IPS-18a (cell line): ENCODE measurements around the gene AUTS2.

ENCODE experiments used
- H3K27ac ChIP-seq: one replicate; pipeline ENCODE4 v1.5.1; 2013; ENCODE audit warnings: low read length
- H3K27me3 ChIP-seq: one replicate; pipeline ENCODE4 v1.6.1; 2013; ENCODE audit warnings: mild to moderate bottlenecking, low read length; ENCODE audit not compliant: control insufficient read depth, insufficient read depth
- H3K36me3 ChIP-seq: one replicate; pipeline ENCODE4 v1.6.1; 2013; ENCODE audit warnings: low read depth, low read length; ENCODE audit not compliant: control insufficient read depth
- H3K4me1 ChIP-seq: one replicate; pipeline ENCODE4 v1.6.1; 2013; ENCODE audit warnings: low read depth, low read length; ENCODE audit not compliant: control insufficient read depth
- H3K4me3 ChIP-seq: one replicate; pipeline ENCODE4 v1.5.1; 2013; ENCODE audit warnings: low read length
- H3K9ac ChIP-seq: one replicate; pipeline ENCODE4 v1.6.1; 2013; ENCODE audit warnings: mild to moderate bottlenecking, low read length, moderate library complexity
- H3K9me3 ChIP-seq: one replicate; pipeline ENCODE4 v1.6.1; 2013; ENCODE audit warnings: low read depth, low read length; ENCODE audit not compliant: control insufficient read depth

AUTS2 gene

GRCh38 chr7:69946901-69947300 is 348.6 kb downstream of the AUTS2 start:
- no peaks in the 10 kb centered on the region for H3K27me3 ChIP-seq
- H3K9ac ChIP-seq: no peak overlapping the region
- no peaks in the 10 kb centered on the region for H3K9me3 ChIP-seq
- H3K27ac ChIP-seq: no peak overlapping the region
- no peak overlapping the region for H3K4me3 ChIP-seq
- H3K4me1 ChIP-seq: peaks cover 4% of the 10 kb centered on the region
- H3K36me3 ChIP-seq: no peaks in the 10 kb centered on the region

- no peak overlapping the region for H3K4me3 ChIP-seq
- H3K27ac ChIP-seq: no peak overlapping the region
- H3K9me3 ChIP-seq: no peaks in the 10 kb centered on the region
- H3K36me3 ChIP-seq: no peaks in the 10 kb centered on the region
- no peak overlapping the region for H3K9ac ChIP-seq
- no peaks in the 10 kb centered on the region for H3K27me3 ChIP-seq
- H3K4me1 ChIP-seq: peaks cover 4% of the 10 kb centered on the region
These were observed 349.7 kb downstream of the AUTS2 start for GRCh38 chr7:69947998-69948397.

- Histone ChIP-seq H3K9me3 (no peaks in the 10 kb centered on the region), H3K4me3 (no peak overlapping the region), H3K4me1 (peaks cover 4% of the 10 kb centered on the region)
These were observed 350.8 kb downstream of the AUTS2 start for GRCh38 chr7:69949122-69949521.

DNA sequence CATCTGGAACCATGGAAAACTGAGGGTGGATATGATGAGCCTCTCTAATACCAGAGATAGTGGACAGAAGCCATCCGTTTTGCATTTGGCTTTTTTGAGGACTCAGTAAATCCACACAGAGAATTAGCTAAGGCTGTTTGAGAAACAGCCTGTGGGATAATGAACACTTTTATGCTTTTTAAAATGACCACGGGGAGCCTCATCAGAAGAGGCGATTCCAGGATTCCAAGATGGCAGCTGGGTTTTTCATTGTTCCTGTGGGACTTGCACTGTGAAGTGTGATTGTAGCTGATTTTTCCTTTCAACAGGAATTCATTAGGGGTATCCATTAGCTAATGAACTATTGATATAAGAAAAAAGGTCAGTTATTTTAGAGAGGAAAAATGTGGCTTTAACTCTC is 353.2 kb downstream of the AUTS2 start:
- Histone ChIP-seq H3K27ac (no peak overlapping the region), H3K36me3 (no peaks in the 10 kb centered on the region), H3K9me3 (no peaks in the 10 kb centered on the region), H3K4me3 (no peak overlapping the region), H3K9ac (no peak overlapping the region), H3K27me3 (no peaks in the 10 kb centered on the region), H3K4me1 (no peaks in the 10 kb centered on the region)

More at GRCh38 chr7:69949122-69949521, 350.8 kb downstream of the AUTS2 start:
- H3K27ac ChIP-seq: no peak overlapping the region
- H3K9ac ChIP-seq: no peak overlapping the region
- H3K27me3 ChIP-seq: no peaks in the 10 kb centered on the region
- H3K36me3 ChIP-seq: no peaks in the 10 kb centered on the region

DNA sequence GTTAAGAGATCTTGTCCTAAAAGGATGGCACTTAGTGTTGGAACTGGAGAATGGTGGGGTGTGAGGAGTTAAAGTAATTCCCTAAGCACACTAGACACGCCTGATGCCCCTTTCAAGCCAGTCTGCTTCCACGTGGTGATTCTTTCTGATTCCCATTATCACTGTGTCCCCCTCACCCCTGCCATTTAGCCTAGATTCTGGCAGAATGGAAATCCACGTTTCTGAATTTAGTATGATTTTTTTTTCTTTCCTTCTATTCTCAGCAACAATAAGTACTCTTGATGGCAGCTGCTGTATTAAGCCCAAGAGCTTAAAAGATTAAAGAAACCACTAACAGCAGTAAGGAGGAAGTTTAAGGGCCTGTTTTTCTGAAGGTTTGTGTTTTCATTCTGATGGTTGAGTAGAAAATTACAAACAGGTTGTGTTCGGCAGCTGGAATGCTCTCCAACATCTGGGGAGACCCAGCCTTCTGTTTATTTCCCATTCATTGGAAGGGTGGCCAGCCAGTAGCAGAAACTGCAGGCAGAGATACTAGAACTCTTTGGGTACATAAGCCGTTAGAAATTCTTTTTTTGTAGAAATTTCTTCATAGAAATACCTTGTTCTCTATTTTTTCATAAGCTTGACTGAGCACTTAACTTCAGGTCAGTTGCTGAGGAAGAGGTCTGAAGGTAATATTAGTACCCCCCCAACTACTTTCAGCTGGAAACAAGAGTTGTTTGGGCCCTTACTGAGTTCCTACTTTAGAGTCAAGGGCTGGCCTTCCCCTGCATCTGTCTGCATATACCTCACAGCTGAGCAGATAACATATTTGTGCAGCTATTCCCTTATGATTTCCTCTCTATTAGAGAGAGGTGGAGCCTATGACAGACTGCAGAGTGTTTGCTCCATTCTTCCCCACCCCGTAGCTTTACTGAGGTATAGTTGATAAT is 355.1 kb downstream of the AUTS2 start:
- Histone ChIP-seq H3K27ac (no peak overlapping the region), H3K36me3 (no peaks in the 10 kb centered on the region), H3K27me3 (no peaks in the 10 kb centered on the region), H3K4me3 (no peak overlapping the region), H3K9ac (no peak overlapping the region), H3K4me1 (no peaks in the 10 kb centered on the region), H3K9me3 (no peaks in the 10 kb centered on the region)

- no peak overlapping the region for H3K27ac ChIP-seq
- H3K9me3 ChIP-seq: no peaks in the 10 kb centered on the region
- no peak overlapping the region for H3K4me3 ChIP-seq
- no peaks in the 10 kb centered on the region for H3K4me1 ChIP-seq
- no peaks in the 10 kb centered on the region for H3K27me3 ChIP-seq
- H3K9ac ChIP-seq: no peak overlapping the region
- no peaks in the 10 kb centered on the region for H3K36me3 ChIP-seq
These were observed 358.3 kb downstream of the AUTS2 start for GRCh38 chr7:69956541-69956940.

- Histone ChIP-seq H3K27me3 (no peaks in the 10 kb centered on the region), H3K9ac (no peak overlapping the region), H3K4me3 (no peak overlapping the region), H3K27ac (no peak overlapping the region), H3K9me3 (no peaks in the 10 kb centered on the region), H3K36me3 (no peaks in the 10 kb centered on the region), H3K4me1 (peaks cover 10% of the 10 kb centered on the region)
These were observed 359.4 kb downstream of the AUTS2 start for GRCh38 chr7:69957661-69958060.

- Histone ChIP-seq H3K4me3 (no peak overlapping the region), H3K9me3 (no peaks in the 10 kb centered on the region), H3K36me3 (no peaks in the 10 kb centered on the region), H3K9ac (no peak overlapping the region), H3K27me3 (no peaks in the 10 kb centered on the region), H3K4me1 (peaks cover 12% of the 10 kb centered on the region), H3K27ac (no peak overlapping the region)
These were observed 361.7 kb downstream of the AUTS2 start for GRCh38 chr7:69959789-69960499.

GRCh38 chr7:69961436-69961835 is 363.2 kb downstream of the AUTS2 start:
- peaks cover 12% of the 10 kb centered on the region for H3K4me1 ChIP-seq
- no peak overlapping the region for H3K4me3 ChIP-seq
- no peaks in the 10 kb centered on the region for H3K27me3 ChIP-seq
- no peaks in the 10 kb centered on the region for H3K36me3 ChIP-seq
- H3K27ac ChIP-seq: no peak overlapping the region
- no peak overlapping the region for H3K9ac ChIP-seq
- no peaks in the 10 kb centered on the region for H3K9me3 ChIP-seq

DNA sequence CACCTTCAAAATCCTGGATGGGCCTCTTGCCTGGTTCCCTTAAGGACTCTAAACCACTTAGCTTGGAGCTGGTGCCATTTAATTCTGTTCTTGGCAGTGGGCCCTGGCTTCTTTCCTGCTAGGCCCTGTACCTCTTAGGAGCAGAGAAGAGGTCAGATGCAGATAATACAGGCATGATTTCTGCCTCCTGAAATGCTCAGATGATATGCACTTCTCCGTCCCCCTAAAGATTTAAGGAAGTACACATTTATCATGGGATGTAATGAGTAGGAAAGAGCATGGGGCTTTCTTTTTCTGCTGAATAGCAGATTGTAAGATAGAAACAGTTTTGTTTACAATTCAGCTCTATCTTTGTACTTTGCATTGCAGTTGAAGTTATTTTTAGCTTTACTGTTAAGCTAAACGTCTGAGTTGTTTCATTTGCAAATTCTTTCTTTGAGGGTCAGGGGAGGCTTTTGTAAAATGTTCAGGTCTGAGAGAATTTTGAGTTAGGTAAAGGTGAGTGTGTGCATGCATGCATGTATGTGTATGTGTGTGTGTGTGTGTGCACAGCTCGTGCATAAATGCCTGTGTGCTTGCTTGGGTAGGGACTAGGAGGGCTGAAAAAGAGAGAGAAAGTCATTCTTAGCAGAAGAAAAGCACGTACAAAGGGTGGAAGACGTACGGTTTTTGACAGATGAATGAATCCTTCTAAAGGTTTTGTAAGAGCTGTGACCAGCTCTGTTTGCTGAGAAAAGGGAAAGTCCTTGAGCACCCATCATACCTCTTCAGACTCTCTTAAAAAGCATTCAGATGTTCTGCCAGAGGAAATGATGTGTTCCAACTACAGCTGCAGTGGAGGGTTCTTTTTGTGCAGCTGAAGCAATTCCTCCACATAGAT is 364.2 kb downstream of the AUTS2 start:
- Histone ChIP-seq H3K27me3 (no peaks in the 10 kb centered on the region), H3K27ac (no peak overlapping the region), H3K4me3 (no peak overlapping the region), H3K9ac (no peak overlapping the region), H3K9me3 (no peaks in the 10 kb centered on the region), H3K4me1 (peaks cover 18% of the 10 kb centered on the region), H3K36me3 (no peaks in the 10 kb centered on the region)

DNA sequence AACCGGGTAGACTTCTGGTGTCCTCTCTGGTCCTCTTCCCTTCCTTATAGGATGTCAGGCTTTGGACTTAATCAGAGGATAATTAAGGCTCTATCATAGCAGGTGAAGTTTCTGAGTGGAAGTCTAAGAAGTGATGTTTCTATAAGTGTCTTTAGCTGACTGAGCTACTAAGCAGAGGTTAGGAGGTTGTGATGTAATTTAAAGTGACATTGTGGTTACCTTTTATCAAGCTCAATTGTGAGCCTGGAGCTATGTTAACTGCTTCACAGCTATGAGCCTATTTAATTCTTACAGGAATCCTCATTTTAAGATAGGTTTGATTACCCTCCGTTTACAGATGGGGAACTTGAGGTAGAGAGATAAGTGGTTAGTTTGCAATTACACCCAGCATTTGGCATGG is 365.1 kb downstream of the AUTS2 start:
- Histone ChIP-seq H3K27me3 (no peaks in the 10 kb centered on the region), H3K27ac (no peak overlapping the region), H3K9ac (no peak overlapping the region)

More for the DNA sequence above, 365.1 kb downstream of the AUTS2 start:
- no peak overlapping the region for H3K4me3 ChIP-seq
- peaks cover 28% of the 10 kb centered on the region for H3K4me1 ChIP-seq
- H3K9me3 ChIP-seq: no peaks in the 10 kb centered on the region
- no peaks in the 10 kb centered on the region for H3K36me3 ChIP-seq
